Loucy (cell line): ENCODE measurements around the gene GAK.

Experiments used
- EZH2phosphoT487 ChIP-seq: fragments of 200-600 bp; IDR thresholded peaks from 2 replicates; pipeline ENCODE4 v1.6.1; 2018; ENCODE audit warnings: antibody characterized with exemption, mild to moderate bottlenecking, moderate library complexity, borderline replicate concordance
- TF ChIP-seq, protein P1 (sequence below): fragments of 200-600 bp; sonication (generic); conservative IDR thresholded peaks from 2 replicates; pipeline ENCODE4 v1.5.1; 2014; ENCODE audit warnings: mild to moderate bottlenecking, antibody characterized with exemption, low read length

DNA sequence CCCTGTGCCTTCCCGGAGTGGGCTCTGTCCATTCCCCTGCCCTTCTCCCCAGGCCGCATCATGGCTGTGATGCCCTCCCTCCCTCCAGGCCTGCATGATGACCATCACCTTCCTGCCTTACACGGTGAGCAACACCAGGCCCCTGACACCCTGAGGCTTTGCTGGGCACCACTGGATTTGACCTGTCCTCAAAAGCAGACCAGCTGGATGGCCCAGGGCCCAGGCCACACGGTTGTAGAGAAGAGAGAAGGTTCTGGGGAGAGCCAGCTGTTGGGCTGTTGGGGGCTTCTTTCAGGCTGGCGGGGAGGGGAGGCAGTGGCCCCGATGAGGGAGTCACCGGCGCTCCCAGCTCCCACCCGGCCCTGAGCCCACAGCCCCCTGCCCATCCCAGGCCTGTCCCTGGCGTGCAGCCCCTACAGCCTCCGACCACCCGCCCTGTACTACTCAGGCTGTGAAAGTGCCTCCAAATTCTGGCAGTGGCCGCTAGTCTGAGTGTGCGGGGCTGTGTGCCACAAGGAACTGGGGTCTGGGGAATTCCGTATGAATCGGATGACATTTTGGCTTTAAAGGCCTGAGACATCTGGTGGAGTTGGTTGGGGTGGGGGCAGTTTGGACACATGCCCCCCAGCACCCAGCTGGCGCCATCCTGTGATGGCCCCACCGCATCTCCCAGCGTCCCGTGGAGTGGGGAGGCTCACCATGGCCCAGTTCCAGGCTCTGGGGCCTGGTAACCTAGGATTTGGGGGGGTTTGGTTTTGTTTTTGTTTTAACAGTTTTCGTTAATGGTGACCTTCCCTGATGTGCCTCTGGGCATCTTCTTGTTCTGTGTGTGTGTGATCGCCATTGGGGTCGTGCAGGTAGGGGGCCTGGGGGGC is 19.7 kb upstream of the GAK start:
- TF ChIP-seq, protein P1, sequence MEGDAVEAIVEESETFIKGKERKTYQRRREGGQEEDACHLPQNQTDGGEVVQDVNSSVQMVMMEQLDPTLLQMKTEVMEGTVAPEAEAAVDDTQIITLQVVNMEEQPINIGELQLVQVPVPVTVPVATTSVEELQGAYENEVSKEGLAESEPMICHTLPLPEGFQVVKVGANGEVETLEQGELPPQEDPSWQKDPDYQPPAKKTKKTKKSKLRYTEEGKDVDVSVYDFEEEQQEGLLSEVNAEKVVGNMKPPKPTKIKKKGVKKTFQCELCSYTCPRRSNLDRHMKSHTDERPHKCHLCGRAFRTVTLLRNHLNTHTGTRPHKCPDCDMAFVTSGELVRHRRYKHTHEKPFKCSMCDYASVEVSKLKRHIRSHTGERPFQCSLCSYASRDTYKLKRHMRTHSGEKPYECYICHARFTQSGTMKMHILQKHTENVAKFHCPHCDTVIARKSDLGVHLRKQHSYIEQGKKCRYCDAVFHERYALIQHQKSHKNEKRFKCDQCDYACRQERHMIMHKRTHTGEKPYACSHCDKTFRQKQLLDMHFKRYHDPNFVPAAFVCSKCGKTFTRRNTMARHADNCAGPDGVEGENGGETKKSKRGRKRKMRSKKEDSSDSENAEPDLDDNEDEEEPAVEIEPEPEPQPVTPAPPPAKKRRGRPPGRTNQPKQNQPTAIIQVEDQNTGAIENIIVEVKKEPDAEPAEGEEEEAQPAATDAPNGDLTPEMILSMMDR: no peak
- TF ChIP-seq EZH2phosphoT487: no peak
